ENCODE measurements around the gene GHRL.

The GHRL gene

GRCh38 chr3:10259798-10260197 is 32.9 kb downstream of the GHRL start:
- Histone ChIP-seq H3K27ac (ENCODE audit: low read depth, low read length) (no peak overlapping the region), H3K4me1 (ENCODE audit: control insufficient read depth, low read length) (peaks cover 7% of the 10 kb centered on the region), H3K9me2 (replicated peaks; ENCODE audit: control insufficient read depth, low read length) (no peaks in the 10 kb centered on the region), H3K36me3 (ENCODE audit: control insufficient read depth, low read length) (peaks cover 79% of the 10 kb centered on the region), H3K4me2 (ENCODE audit: low read length) (no peak overlapping the region), H4K20me1 (ENCODE audit: control insufficient read depth, insufficient read depth, low read depth, low read length) (peaks cover 11% of the 10 kb centered on the region), H3F3A (ENCODE audit: control insufficient read depth, insufficient read depth) (0 out of 2 replicates have a peak, but pooled peaks cover 2% of the 10 kb centered on the region), H3K27me3 (ENCODE audit: control insufficient read depth, low read length) (no peaks in the 10 kb centered on the region), H3K79me2 (ENCODE audit: control insufficient read depth, low read length) (peaks cover 98% of the 10 kb centered on the region), H3K4me3 (ENCODE audit: low read length) (no peak overlapping the region), H3K9me3 (ENCODE audit: control insufficient read depth, insufficient read depth, low read length) (no peaks in the 10 kb centered on the region)
- no peak for TF ChIP-seq EZH2phosphoT487 (IDR thresholded peaks at IDR 0.05; ENCODE audit: borderline replicate concordance, low read length)
- TF ChIP-seq, protein P1, sequence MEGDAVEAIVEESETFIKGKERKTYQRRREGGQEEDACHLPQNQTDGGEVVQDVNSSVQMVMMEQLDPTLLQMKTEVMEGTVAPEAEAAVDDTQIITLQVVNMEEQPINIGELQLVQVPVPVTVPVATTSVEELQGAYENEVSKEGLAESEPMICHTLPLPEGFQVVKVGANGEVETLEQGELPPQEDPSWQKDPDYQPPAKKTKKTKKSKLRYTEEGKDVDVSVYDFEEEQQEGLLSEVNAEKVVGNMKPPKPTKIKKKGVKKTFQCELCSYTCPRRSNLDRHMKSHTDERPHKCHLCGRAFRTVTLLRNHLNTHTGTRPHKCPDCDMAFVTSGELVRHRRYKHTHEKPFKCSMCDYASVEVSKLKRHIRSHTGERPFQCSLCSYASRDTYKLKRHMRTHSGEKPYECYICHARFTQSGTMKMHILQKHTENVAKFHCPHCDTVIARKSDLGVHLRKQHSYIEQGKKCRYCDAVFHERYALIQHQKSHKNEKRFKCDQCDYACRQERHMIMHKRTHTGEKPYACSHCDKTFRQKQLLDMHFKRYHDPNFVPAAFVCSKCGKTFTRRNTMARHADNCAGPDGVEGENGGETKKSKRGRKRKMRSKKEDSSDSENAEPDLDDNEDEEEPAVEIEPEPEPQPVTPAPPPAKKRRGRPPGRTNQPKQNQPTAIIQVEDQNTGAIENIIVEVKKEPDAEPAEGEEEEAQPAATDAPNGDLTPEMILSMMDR (IDR thresholded peaks at IDR 0.05; ENCODE audit: low read depth, low read length, poor library complexity, severe bottlenecking) = no peak

GRCh38 chr3:10259036-10259435 is 33.7 kb downstream of the GHRL start:
- Histone ChIP-seq H3K9me3 (ENCODE audit: control insufficient read depth, insufficient read depth, low read length) (no peaks in the 10 kb centered on the region), H3K27ac (ENCODE audit: low read depth, low read length) (no peak overlapping the region), H4K20me1 (ENCODE audit: control insufficient read depth, insufficient read depth, low read depth, low read length) (peaks cover 12% of the 10 kb centered on the region), H3K79me2 (ENCODE audit: control insufficient read depth, low read length) (peaks cover 98% of the 10 kb centered on the region), H3K4me3 (ENCODE audit: low read length) (no peak overlapping the region), H3K36me3 (ENCODE audit: control insufficient read depth, low read length) (peaks cover 79% of the 10 kb centered on the region), H3F3A (ENCODE audit: control insufficient read depth, insufficient read depth) (0 out of 2 replicates have a peak, but pooled peaks cover 2% of the 10 kb centered on the region), H3K9me2 (replicated peaks; ENCODE audit: control insufficient read depth, low read length) (no peaks in the 10 kb centered on the region), H3K4me2 (ENCODE audit: low read length) (no peak overlapping the region), H3K4me1 (ENCODE audit: control insufficient read depth, low read length) (peaks cover 12% of the 10 kb centered on the region), H3K27me3 (ENCODE audit: control insufficient read depth, low read length) (no peaks in the 10 kb centered on the region)
- no peak for TF ChIP-seq EZH2phosphoT487 (IDR thresholded peaks at IDR 0.05; ENCODE audit: borderline replicate concordance, low read length)
- TF ChIP-seq, protein P1 (IDR thresholded peaks at IDR 0.05; ENCODE audit: low read depth, low read length, poor library complexity, severe bottlenecking) = no peak

DNA sequence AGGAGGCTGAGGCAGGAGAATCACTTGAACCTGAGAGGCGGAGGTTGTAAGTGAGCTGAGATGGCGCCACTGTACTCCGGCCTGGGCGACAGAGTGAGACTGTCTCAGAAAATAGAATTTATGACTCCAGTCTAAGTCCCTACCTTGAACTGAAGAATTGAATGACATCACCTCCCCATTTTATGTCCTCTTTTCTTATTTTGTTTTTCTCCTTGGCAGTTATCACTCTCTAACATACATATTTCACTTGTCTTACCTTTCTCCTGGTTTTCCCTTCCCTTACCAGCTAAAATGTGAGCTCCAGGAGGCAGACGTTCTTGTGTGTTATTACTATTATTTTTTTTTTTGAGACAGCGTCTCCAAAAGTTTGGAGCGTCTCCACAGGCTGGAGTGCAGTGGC is 36.9 kb downstream of the GHRL start:
- no peak for TF ChIP-seq EZH2phosphoT487 (IDR thresholded peaks at IDR 0.05; ENCODE audit: borderline replicate concordance, low read length)
- TF ChIP-seq, protein P1 (IDR thresholded peaks at IDR 0.05; ENCODE audit: low read depth, low read length, poor library complexity, severe bottlenecking) = no peak
- H4K20me1 ChIP-seq (ENCODE audit: control insufficient read depth, insufficient read depth, low read depth, low read length) = peaks cover 8% of the 10 kb centered on the region; the same call in 1 of the 2 replicates
- no peaks in the 10 kb centered on the region for H3K9me2 ChIP-seq (replicated peaks; ENCODE audit: control insufficient read depth, low read length)
- H3F3A ChIP-seq (ENCODE audit: control insufficient read depth, insufficient read depth) = no peaks in the 10 kb centered on the region
- H3K27ac ChIP-seq (ENCODE audit: low read depth, low read length) = no peak overlapping the region
- H3K36me3 ChIP-seq (ENCODE audit: control insufficient read depth, low read length) = peaks cover 74% of the 10 kb centered on the region
- no peak overlapping the region for H3K4me3 ChIP-seq (ENCODE audit: low read length)
- H3K27me3 ChIP-seq (ENCODE audit: control insufficient read depth, low read length) = no peaks in the 10 kb centered on the region
- no peaks in the 10 kb centered on the region for H3K9me3 ChIP-seq (ENCODE audit: control insufficient read depth, insufficient read depth, low read length)
- H3K4me1 ChIP-seq (ENCODE audit: control insufficient read depth, low read length) = peaks cover 26% of the 10 kb centered on the region
- peaks cover 97% of the 10 kb centered on the region for H3K79me2 ChIP-seq (ENCODE audit: control insufficient read depth, low read length)
- H3K4me2 ChIP-seq (ENCODE audit: low read length) = no peak overlapping the region
